ENCODE results near the gene ITM2C. TPM values are rescaled to one million over a fixed set of nuclear protein-coding genes. Genes with fewer than 3 reads are reported as not detected.
A peak's percentile ranks its signal among the peaks of the same experiment; 100 is the strongest.

ITM2C gene
- total RNA-seq, 3 donors from 2014 or later = 1,048 to 2,192 (median 2,113) TPM

- ATAC-seq (peak; percentile 84), DNase-seq (peak in 2 of 3 donors; percentile 25 to 64)
- Histone ChIP-seq H3K4me1 (ENCODE audit: low read depth) (peaks cover 13% of the 10 kb centered on the region), H3K9me3 (no peaks in the 10 kb centered on the region), H3K4me3 (no peak overlapping the region), H3K36me3 (ENCODE audit: low read depth) (no peaks in the 10 kb centered on the region)
- intact Hi-C loops (cut with DNase I, micrococcal nuclease) = no loop called here
- no peak for TF ChIP-seq CTCF (IDR thresholded peaks at IDR 0.05)
Measured at GRCh38 chr2:230828272-230828961, 36.3 kb upstream of the ITM2C start.

DNA sequence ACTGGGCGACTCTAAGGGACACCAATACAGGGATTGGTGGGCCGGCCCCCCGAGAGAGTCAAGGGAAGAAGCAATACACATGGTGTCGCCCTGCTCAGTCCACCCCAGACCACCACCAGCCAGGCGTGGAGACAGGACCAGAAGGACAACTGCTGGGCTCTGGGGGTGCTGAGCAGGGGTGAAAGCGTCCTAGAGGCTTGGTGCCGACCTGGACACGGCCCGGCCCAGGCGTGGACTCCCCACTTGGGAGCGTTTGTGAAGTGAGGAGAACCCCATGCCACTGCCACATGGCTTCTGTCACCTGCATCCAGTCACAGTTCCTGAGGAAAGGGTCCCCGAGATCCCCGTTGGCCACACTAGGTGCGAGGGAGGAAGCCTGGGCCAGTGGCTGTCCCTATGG, 35.4 kb upstream of the ITM2C start:
- no peaks in the 10 kb centered on the region for H3K36me3 ChIP-seq (ENCODE audit: low read depth)
- no peaks in the 10 kb centered on the region for H3K9me3 ChIP-seq
- H3K4me1 ChIP-seq (ENCODE audit: low read depth) = peaks cover 12% of the 10 kb centered on the region
- intact Hi-C loops (cut with DNase I, micrococcal nuclease) = no loop called here
- H3K4me3 ChIP-seq = no peak overlapping the region
- no peak for ATAC-seq
- TF ChIP-seq CTCF (IDR thresholded peaks at IDR 0.05) = no peak
- no peak for DNase-seq

DNA sequence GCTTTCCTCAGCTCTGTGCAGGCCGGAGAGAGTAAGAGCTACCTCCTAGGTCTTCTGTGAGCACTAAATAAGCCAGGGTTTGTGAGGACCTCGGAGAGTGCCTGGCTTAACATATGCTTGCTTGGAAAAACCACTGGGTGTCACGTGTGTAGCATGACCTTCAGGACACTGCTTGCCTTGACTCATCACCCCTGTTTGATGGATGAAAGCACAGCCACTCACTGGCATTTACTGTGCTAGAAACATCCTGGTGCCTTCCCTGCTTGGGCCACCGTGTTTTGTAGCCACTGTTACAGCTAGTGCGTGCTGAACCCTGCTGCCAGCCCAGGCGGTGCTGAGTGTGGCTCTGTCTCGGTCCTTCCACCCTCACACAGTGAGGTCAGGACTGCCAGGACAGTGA, 34.8 kb upstream of the ITM2C start:
- DNase-seq (no peak), ATAC-seq (no peak)
- Histone ChIP-seq H3K4me1 (ENCODE audit: low read depth) (peaks cover 10% of the 10 kb centered on the region), H3K4me3 (no peak overlapping the region), H3K36me3 (ENCODE audit: low read depth) (no peaks in the 10 kb centered on the region), H3K9me3 (no peaks in the 10 kb centered on the region)
- intact Hi-C loops (cut with DNase I, micrococcal nuclease) = no loop called here
- TF ChIP-seq CTCF (IDR thresholded peaks at IDR 0.05) = no peak

- H3K36me3 ChIP-seq (ENCODE audit: low read depth) = no peaks in the 10 kb centered on the region
- DNase-seq = no peak
- intact Hi-C loops (cut with DNase I, micrococcal nuclease) = no loop called here
- H3K4me1 ChIP-seq (ENCODE audit: low read depth) = peaks cover 10% of the 10 kb centered on the region
- no peaks in the 10 kb centered on the region for H3K9me3 ChIP-seq
- TF ChIP-seq CTCF (IDR thresholded peaks at IDR 0.05) = no peak
- ATAC-seq = no peak
- H3K4me3 ChIP-seq = no peak overlapping the region
Measured at GRCh38 chr2:230830428-230830827, 34.3 kb upstream of the ITM2C start.

DNA sequence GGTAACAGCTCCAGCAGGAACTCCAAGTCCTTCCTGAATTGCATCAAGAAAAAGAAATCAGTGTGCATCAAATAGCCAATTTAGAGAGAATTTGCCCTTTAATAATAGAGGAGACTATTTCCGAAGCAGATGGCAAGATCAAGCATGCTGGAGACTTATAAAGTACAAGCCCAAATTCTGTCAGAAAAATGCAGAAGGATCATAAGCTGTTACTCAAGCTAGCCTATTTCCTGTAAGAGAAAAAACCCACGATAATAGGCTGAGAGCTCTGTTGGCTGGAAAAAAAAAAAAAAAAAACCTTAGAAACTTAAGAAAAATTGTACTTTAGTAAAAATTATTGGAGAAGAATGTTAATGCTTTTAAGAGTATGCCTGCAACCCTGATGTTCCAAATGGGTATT, 24.4 kb upstream of the ITM2C start:
- ATAC-seq = no peak
- Histone ChIP-seq H3K4me1 (ENCODE audit: low read depth) (peaks cover 13% of the 10 kb centered on the region), H3K36me3 (ENCODE audit: low read depth) (no peaks in the 10 kb centered on the region), H3K9me3 (peaks cover 9% of the 10 kb centered on the region), H3K4me3 (no peak overlapping the region)
- TF ChIP-seq CTCF (IDR thresholded peaks at IDR 0.05) = no peak
- intact Hi-C loops (cut with DNase I, micrococcal nuclease) = no loop called here
- DNase-seq = no peak

- Histone ChIP-seq H3K4me1 (ENCODE audit: low read depth) (peaks cover 13% of the 10 kb centered on the region), H3K36me3 (ENCODE audit: low read depth) (no peaks in the 10 kb centered on the region), H3K9me3 (peaks cover 9% of the 10 kb centered on the region), H3K4me3 (no peak overlapping the region)
- ATAC-seq (peak; percentile 87), DNase-seq (peak in 1 of 3 donors; percentile 61)
- TF ChIP-seq CTCF (IDR thresholded peaks at IDR 0.05) = no peak
- intact Hi-C loops (cut with DNase I, micrococcal nuclease) = no loop called here
Measured at GRCh38 chr2:230842473-230842872, 22.3 kb upstream of the ITM2C start.

Measured in mucosa of descending colon (tissue), 3 donors.